Ureter (tissue), 1 donor: ENCODE results near the gene EIF2B2. TPM values are rescaled to one million over a fixed set of nuclear protein-coding genes. Genes with fewer than 3 reads are reported as not detected.
"Not testable (repeated sequence)": the region's sequence is repeated elsewhere in the genome, so short reads cannot be mapped to it uniquely, and the experiment has no call there.

Experiments
- DNase-seq: peaks from one replicate; pipeline ENCODE4 v3.0.0-alpha.2; 2020; ENCODE audit warnings: low spot score
- total RNA-seq: library from RNA; stranded (reverse); gene quantifications from one replicate; pipeline ENCODE4 v1.2.4, GENCODE V29; 2023
- donor health status: DM: yes; HTN: yes; CAD: no.

The EIF2B2 gene
- total RNA-seq, 1 donor from 2014 or later: 39.2 TPM

- no peak for DNase-seq
These were observed 13.7 kb upstream of the EIF2B2 start for GRCh38 chr14:74988993-74989392.

GRCh38 chr14:74994182-74994581 is 8.5 kb upstream of the EIF2B2 start:
- not testable (repeated sequence) for DNase-seq

DNA sequence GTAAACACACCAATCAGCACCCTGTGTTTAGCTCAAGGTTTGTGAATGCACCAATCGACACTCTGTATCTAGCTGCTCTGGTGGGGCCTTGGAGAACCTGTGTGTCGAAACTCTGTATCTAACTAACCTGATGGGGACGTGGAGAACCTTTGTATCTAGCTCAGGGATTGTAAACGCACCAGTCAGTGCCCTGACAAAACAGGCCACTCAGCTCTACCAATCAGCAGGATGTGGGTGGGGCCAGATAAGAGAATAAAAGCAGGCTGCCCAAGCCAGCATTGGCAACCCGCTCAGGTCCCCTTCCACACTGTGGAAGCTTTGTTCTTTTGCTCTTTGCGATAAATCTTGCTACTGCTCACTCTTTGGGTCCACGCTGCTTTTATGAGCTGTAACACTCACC is 6.9 kb upstream of the EIF2B2 start:
- DNase-seq: not testable (repeated sequence)

DNA sequence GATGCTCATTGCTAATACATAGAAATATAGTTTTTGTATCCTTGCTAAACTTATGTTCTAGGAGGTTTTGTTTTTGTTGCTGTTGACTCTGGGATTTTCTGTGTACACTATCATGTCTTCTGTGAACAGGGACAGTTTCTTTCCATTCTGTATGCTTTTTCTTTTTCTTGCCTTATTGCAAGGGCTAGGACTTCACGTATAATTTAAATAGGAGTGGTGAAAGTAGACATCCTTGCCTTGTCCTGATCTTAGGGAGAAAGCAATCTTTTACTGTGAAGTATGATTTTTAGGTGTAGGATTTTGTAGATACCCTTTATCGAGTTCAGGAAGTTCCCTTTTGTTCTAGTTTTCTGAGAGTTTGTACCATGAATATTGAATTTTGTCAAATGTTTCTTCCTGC is 1.5 kb upstream of the EIF2B2 start:
- no peak for DNase-seq

GRCh38 chr14:75001899-75002298 is 822 bp upstream of the EIF2B2 start:
- DNase-seq: no peak

DNA sequence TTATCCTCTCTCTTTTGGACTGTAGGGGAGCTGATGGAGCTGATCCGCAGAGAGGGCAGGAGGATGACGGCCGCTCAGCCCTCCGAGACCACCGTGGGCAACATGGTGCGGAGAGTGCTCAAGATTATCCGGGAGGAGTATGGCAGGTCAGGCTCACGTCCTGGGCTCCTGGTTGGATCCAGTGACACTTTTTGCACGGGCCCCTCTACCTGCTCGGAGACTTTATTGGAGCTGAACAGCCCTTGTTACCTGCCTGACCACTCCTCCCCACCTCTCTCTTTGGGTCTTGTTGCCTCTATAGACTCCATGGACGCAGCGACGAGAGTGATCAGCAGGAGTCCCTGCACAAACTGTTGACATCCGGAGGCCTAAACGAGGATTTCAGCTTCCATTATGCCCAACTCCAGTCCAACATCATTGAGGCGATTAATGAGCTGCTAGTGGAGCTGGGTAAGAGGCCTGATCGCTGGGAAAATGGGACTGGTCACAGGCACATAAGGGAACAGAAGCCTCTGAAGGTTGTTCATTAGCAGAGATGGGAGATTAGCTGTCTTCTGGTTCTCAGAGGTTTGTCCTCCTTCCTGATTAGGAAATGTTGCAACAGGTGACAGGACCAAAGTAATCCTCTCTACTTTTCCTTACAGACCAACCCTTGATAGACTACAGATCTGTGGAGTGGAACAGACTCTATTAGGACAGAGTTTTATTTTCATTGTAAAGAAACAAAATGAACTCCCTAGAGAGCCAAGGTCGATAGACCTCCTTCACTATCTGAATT is 718 bp downstream of the EIF2B2 start:
- no peak for DNase-seq

DNA sequence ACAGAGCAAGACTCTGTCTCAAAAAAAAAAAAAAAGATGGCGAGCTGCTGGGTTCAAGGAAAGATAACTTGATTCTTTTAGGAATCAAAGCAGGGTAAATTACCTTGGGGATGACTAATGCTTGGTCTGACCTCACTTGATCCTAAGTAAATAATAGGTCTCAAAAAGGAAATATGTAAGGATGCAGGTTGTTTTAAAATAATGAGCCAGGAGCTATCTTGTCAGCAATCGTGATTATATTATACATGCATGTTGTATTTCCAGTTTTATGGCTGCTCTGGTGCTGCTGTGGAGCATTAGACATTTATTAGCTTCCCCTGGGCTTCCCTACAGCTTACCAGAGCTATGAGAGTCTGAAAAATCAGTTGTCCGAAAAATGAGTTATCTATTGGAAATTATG is 2.6 kb downstream of the EIF2B2 start:
- no peak for DNase-seq

GRCh38 chr14:75009176-75009575 is 6.5 kb downstream of the EIF2B2 start:
- no peak for DNase-seq

DNA sequence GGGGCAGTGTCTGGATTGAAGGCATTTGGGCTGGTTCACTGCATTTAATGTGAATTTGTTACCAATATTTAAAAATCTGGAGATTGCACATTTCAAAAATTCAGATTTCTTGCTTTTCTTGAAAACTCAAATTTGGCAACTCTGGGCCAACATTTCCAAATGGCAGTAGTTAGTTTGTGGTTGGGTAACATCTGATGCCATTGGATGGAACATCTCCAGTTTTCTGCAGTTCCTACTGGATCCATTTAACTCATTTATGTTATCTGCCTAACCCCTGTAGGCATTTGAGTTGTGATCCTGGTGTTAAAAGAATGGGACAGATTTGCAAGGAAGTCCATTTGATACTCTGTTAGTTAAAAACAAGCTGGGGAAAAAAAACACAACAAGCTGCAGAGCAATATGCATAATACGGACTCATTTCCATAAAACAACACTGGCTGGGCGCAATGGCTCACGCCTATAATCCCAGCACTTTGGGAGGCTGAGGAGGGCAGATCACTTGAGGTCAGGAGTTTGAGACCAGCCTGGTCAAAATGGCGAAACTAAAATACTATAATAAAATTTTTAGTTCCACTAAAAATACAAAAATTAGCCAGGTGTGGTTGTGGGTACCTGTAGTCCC is 7.9 kb downstream of the EIF2B2 start:
- no peak for DNase-seq

- no peak for DNase-seq
These were observed 8.8 kb downstream of the EIF2B2 start for GRCh38 chr14:75011356-75011994.

DNA sequence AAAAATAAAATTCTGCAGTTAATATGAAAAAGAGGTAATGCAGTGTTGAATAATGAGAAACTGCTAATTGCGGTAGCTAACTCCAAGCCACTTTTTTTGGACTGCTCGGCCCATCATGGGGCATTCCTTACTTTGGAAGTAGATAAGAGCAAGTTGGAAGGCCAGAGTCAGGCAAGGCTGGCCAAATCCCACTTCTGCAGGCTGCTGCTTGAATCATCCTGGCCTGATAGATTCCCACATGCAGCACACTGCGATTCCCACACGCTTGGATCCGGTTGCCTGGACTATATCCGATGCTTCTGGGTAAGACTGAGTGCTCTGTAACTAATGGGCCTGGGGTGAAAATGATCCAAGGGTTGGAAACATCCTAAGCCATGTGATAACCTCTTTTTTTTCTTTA is 10.6 kb downstream of the EIF2B2 start:
- no peak for DNase-seq

- DNase-seq: no peak
These were observed 12.8 kb downstream of the EIF2B2 start for GRCh38 chr14:75015496-75015895.

DNA sequence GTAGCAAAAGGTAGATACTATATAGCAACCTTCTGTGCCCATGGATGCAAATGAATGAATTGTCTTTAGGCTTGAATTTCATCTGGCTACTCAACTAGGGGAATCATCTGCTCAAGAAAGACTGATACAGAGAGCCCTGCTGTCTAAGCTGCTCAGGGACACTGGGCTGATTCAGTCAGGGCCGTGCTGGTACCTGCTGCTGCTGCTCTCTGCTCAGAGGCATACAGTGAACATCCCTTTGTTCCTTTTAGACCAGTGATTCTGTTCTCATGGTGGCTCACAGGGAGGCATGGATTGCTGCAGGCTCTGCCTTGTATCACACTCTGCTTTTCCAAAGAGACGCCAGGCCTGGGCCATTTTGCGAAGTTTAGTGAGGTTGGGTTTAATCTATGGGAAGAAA is 14.1 kb downstream of the EIF2B2 start:
- no peak for DNase-seq

GRCh38 chr14:75018694-75019093 is 16.0 kb downstream of the EIF2B2 start:
- DNase-seq: no peak

DNA sequence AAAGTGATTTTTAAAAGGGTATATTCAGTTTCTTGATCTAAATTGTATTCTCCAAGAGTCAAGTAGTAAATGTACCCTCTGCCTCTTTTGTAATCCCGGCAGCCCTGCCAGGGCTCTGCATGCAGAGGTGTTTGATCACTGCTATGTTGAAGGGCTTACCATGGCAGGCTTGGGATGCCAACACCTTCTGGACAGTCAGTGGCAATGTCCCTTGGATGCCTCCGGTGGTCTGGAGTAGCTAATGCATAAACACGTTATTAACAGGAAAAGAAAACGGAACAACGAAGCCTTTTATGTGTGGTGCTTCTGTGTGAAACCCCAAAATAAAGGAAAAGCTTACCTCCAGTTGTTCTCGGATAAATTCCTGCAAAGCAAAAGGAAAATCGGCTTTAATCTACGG is 19.9 kb downstream of the EIF2B2 start:
- DNase-seq: no peak

DNA sequence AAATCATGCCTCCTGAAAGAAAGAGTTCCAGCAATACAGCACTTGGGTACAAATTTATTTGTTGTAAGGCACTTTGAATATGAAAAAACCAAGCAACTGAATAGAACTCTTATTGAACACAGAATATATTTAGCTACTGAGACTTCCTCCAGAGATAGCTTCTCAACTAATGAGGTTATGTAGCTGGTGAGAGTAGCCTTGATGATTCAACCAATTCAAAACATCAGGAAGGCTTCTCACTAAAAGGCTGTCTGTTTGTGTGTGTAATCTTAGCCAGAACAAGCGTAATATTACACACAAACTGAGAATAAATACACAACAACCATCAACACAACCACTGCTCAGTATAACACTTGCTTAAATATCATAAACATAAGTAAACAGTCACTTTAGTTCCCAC is 20.4 kb downstream of the EIF2B2 start:
- DNase-seq: no peak

DNA sequence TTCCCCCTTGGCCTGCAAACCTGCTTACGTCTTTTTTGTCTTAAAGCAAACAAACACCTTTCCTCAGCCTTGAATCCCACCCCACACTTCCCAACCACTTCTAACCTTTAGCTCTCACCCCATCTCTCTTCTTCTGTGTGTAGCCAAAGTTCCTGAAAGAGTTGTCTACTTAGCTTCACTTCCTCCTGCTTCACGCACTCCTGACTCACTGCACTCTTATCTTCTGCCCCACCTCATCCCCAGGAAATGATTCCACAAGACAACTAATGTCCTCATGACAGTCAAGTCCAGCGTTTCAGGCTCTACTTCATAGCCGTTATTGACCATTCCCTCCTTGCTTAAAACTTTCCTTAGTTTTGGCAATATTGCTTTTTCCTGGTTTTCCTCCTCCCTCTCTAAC is 22.4 kb downstream of the EIF2B2 start:
- DNase-seq: no peak

GRCh38 chr14:75025876-75026275 is 23.2 kb downstream of the EIF2B2 start:
- no peak for DNase-seq

GRCh38 chr14:75030147-75030546 is 27.4 kb downstream of the EIF2B2 start:
- DNase-seq: no peak

GRCh38 chr14:75032939-75033338 is 30.2 kb downstream of the EIF2B2 start:
- no peak for DNase-seq

- no peak for DNase-seq
These were observed 37.8 kb downstream of the EIF2B2 start for GRCh38 chr14:75040507-75040906.

DNA sequence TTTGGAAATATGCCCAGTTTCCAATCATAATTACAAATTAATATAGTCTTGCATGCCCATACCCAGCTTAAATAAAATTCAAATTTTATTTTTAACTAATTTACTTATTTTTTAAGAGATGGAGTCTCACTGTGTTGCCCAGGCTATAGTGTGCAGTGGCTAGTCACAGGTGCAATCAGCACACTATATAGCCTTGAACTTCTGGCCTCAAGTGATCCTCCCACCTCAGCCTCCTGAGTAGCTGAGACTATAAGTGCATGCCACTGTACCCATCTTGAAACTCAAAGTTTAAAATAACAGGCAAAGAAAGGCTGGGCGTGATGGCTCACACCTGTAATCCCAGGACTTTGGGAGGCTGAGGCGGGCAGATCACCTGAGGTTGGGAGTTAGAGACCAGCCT is 38.2 kb downstream of the EIF2B2 start:
- DNase-seq: no peak

DNA sequence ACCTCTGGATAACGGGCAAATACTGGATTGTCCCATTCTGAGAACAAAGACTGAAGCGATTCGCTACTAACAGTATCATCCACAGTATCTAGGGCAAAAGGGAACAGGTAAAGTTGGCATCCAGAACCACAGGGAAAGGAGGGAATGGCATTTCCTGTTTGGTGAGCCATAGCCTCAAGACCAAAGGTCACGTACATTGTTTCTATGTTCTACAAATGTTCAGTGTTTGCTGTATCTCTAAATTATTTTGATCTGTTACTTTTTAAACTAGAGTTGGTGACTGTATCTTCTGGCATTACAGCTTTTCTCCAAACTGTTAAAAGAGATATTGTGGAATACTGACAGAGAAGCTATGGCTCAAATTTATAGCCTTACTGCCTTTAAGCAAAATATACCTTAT is 38.9 kb downstream of the EIF2B2 start:
- DNase-seq: no peak
